Smooth muscle cell (in vitro differentiated cells): ENCODE measurements around the gene PACSIN2. TPM values are rescaled to one million over a fixed set of nuclear protein-coding genes. Genes with fewer than 3 reads are reported as not detected.

Source experiments
- DNase-seq: peaks from one replicate; lab custom pipeline; 2025; ENCODE audit not compliant: unreplicated experiment; lab: John Stamatoyannopoulos, UW
- H2AFZ ChIP-seq: fragments of 200-600 bp; sonication (generic); 2 replicates; pipeline ENCODE4 v1.6.0; 2016; ENCODE audit warnings: antibody characterized with exemption, low read depth, mild to moderate bottlenecking
- H3F3A ChIP-seq: fragments of 200-600 bp; sonication (generic); 2 replicates; pipeline ENCODE4 v1.6.0; 2017; ENCODE audit warnings: antibody characterized with exemption, low read depth
- H3K27ac ChIP-seq: fragments of 200-600 bp; sonication (generic); 2 replicates; pipeline ENCODE4 v1.5.1; 2016; ENCODE audit warnings: low read depth, mild to moderate bottlenecking
- H3K27me3 ChIP-seq: fragments of 200-600 bp; sonication (generic); 2 replicates; pipeline ENCODE4 v1.6.1; 2016; ENCODE audit warnings: low read depth, mild to moderate bottlenecking
- H3K36me3 ChIP-seq: fragments of 200-600 bp; sonication (generic); 2 replicates; pipeline ENCODE4 v1.5.1; 2016; ENCODE audit warnings: low read depth
- H3K4me1 ChIP-seq: fragments of 200-600 bp; sonication (generic); 2 replicates; pipeline ENCODE4 v1.5.1; 2016; ENCODE audit warnings: low read depth
- H3K4me2 ChIP-seq: fragments of 200-600 bp; sonication (generic); 2 replicates; pipeline ENCODE4 v1.6.0; 2016; ENCODE audit warnings: mild to moderate bottlenecking
- H3K4me3 ChIP-seq: fragments of 200-600 bp; sonication (generic); 2 replicates; pipeline ENCODE4 v1.5.1; 2016; ENCODE audit warnings: mild to moderate bottlenecking
- H3K79me2 ChIP-seq: fragments of 200-600 bp; sonication (generic); 2 replicates; pipeline ENCODE4 v1.6.0; 2016; ENCODE audit warnings: low read depth, mild to moderate bottlenecking
- H3K9ac ChIP-seq: fragments of 200-600 bp; sonication (generic); 2 replicates; pipeline ENCODE4 v1.6.0; 2016; ENCODE audit warnings: low read depth
- H3K9me3 ChIP-seq: fragments of 200-600 bp; sonication (generic); replicated peaks from 2 replicates; pipeline ENCODE4 v1.5.1; 2016; ENCODE audit warnings: low read depth
- H4K20me1 ChIP-seq: fragments of 200-600 bp; sonication (generic); 2 replicates; pipeline ENCODE4 v1.6.0; 2016; ENCODE audit warnings: low read depth
- WGBS: methylation state at CpG from one replicate; pipeline ENCODE4 v1.1.7; 2016; ENCODE audit warnings: low lambda C conversion rate; 5-methylcytosine and 5-hydroxymethylcytosine counted together
- polyA plus RNA-seq: library from polyadenylated mRNA; unstranded; fragments of >200 nt; fragmentation: Nextera tagmentation; extraction: Ambion mirVana; gene quantifications from 2 replicates; pipeline ENCODE4 v1.2.1, GENCODE V29; 2016
- total RNA-seq: library from RNA; depleted of rRNA; stranded (reverse); fragments of >200 nt; gene quantifications from 2 replicates; pipeline ENCODE4 v1.2.3, GENCODE V29; 2014
- TF ChIP-seq, protein P1 (sequence below): fragments of 200-600 bp; sonication (generic); IDR thresholded peaks from 2 replicates; pipeline ENCODE4 v1.5.1; 2017; ENCODE audit warnings: borderline replicate concordance, mild to moderate bottlenecking, antibody characterized with exemption; ENCODE audit not compliant: insufficient read depth, poor library complexity, severe bottlenecking

The PACSIN2 gene
- total and polyA plus RNA-seq, 2 experiments from 2014 or later: 34.7 to 41.1 TPM

GRCh38 chr22:42887523-42888507 is 127.1 kb downstream of the PACSIN2 start:
- H4K20me1 ChIP-seq: peaks cover 23% of the 10 kb centered on the region
- WGBS: 92% methylated on average over 14 of the region's 14 CpGs
- no peak overlapping the region for H3K4me2 ChIP-seq
- no peaks in the 10 kb centered on the region for H3K36me3 ChIP-seq
- no peak overlapping the region for H3K27ac ChIP-seq
- TF ChIP-seq, protein P1, sequence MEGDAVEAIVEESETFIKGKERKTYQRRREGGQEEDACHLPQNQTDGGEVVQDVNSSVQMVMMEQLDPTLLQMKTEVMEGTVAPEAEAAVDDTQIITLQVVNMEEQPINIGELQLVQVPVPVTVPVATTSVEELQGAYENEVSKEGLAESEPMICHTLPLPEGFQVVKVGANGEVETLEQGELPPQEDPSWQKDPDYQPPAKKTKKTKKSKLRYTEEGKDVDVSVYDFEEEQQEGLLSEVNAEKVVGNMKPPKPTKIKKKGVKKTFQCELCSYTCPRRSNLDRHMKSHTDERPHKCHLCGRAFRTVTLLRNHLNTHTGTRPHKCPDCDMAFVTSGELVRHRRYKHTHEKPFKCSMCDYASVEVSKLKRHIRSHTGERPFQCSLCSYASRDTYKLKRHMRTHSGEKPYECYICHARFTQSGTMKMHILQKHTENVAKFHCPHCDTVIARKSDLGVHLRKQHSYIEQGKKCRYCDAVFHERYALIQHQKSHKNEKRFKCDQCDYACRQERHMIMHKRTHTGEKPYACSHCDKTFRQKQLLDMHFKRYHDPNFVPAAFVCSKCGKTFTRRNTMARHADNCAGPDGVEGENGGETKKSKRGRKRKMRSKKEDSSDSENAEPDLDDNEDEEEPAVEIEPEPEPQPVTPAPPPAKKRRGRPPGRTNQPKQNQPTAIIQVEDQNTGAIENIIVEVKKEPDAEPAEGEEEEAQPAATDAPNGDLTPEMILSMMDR: no peak
- no peaks in the 10 kb centered on the region for H3K79me2 ChIP-seq
- H3F3A ChIP-seq: no peaks in the 10 kb centered on the region
- H3K9ac ChIP-seq: no peak overlapping the region
- H3K4me1 ChIP-seq: no peaks in the 10 kb centered on the region
- H3K27me3 ChIP-seq: no peaks in the 10 kb centered on the region
- H3K4me3 ChIP-seq: no peak overlapping the region
- H2AFZ ChIP-seq: no peak overlapping the region
- DNase-seq: no peak
- H3K9me3 ChIP-seq: no peaks in the 10 kb centered on the region

DNA sequence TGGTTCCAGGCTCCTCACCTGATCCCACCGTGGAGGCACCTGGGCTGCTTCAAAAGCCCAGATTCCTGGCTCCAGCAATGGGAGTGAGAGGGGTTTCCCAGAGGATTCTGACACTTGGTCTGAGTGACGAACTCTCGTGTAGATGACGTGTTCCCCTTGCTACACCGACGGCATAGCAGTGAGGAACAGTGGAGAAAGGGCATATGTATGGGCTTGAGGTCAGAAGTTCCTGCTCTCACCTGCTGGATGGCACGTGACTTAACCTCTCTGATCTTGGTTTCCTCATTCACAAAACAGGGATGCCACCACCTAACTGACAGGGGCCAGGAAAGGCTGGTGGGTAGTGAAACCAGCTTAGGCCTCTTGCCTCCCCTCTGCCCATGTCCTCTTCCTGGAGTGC is 127.8 kb downstream of the PACSIN2 start:
- H3K4me2 ChIP-seq: no peak overlapping the region
- no peak overlapping the region for H3K4me3 ChIP-seq
- no peak for DNase-seq
- no peaks in the 10 kb centered on the region for H3K9me3 ChIP-seq
- H4K20me1 ChIP-seq: peaks cover 30% of the 10 kb centered on the region
- H3K27ac ChIP-seq: no peak overlapping the region
- 91% methylated on average over 7 of the region's 7 CpGs for WGBS
- H3F3A ChIP-seq: no peaks in the 10 kb centered on the region
- no peak overlapping the region for H3K9ac ChIP-seq
- H3K79me2 ChIP-seq: no peaks in the 10 kb centered on the region
- H2AFZ ChIP-seq: no peak overlapping the region
- H3K27me3 ChIP-seq: no peaks in the 10 kb centered on the region
- TF ChIP-seq, protein P1: no peak
- no peaks in the 10 kb centered on the region for H3K36me3 ChIP-seq
- H3K4me1 ChIP-seq: no peaks in the 10 kb centered on the region

DNA sequence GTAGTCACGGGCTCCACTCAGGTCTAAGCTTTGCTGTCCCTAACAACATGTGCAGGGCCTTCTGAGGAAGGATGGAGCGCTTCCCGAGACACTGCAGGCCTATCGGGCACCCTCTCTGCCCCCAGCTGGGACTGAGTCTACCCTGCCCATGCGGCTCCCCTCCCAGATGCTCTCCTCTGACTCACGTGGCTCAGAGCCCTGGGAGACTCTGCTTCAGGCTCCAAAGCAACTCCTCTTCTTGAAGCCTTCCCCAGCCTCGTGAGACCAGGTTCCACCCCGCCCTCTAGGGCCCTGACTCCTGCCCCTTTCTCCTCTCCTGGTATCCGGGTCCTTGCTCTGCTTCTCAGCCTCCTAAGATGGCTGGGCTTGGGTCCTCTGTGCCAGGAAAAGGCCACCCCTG is 129.5 kb downstream of the PACSIN2 start:
- Histone ChIP-seq H3K27me3 (no peaks in the 10 kb centered on the region), H3K36me3 (no peaks in the 10 kb centered on the region), H3K27ac (no peak overlapping the region), H3K4me3 (no peak overlapping the region), H4K20me1 (peaks cover 26% of the 10 kb centered on the region), H3K9ac (no peak overlapping the region), H3F3A (no peaks in the 10 kb centered on the region), H3K4me1 (no peaks in the 10 kb centered on the region), H3K4me2 (no peak overlapping the region), H2AFZ (no peak overlapping the region), H3K9me3 (no peaks in the 10 kb centered on the region), H3K79me2 (no peaks in the 10 kb centered on the region)
- no peak for DNase-seq
- WGBS: 82% methylated on average over 9 of the region's 9 CpGs
- TF ChIP-seq, protein P1: no peak
